DMS79 (cell line): ENCODE results near the gene KCNB1.
A peak's percentile ranks its signal among the peaks of the same experiment; 100 is the strongest.

Source experiments
- DNase-seq: peaks from one replicate; lab custom pipeline; 2025; lab: John Stamatoyannopoulos, UW

Gene KCNB1

GRCh38 chr20:49388744-49389143, 93.7 kb downstream of the KCNB1 start:
- DNase-seq, result no peak

- DNase-seq, result no peak
These were observed 94.9 kb downstream of the KCNB1 start for GRCh38 chr20:49387581-49387939.

GRCh38 chr20:49386848-49387580, 95.5 kb downstream of the KCNB1 start:
- DNase-seq, result peak; percentile 43

- DNase-seq, result no peak
These were observed 97.0 kb downstream of the KCNB1 start for GRCh38 chr20:49385465-49385864.

- no peak for DNase-seq
These were observed 97.7 kb downstream of the KCNB1 start for GRCh38 chr20:49384437-49385434.

DNA sequence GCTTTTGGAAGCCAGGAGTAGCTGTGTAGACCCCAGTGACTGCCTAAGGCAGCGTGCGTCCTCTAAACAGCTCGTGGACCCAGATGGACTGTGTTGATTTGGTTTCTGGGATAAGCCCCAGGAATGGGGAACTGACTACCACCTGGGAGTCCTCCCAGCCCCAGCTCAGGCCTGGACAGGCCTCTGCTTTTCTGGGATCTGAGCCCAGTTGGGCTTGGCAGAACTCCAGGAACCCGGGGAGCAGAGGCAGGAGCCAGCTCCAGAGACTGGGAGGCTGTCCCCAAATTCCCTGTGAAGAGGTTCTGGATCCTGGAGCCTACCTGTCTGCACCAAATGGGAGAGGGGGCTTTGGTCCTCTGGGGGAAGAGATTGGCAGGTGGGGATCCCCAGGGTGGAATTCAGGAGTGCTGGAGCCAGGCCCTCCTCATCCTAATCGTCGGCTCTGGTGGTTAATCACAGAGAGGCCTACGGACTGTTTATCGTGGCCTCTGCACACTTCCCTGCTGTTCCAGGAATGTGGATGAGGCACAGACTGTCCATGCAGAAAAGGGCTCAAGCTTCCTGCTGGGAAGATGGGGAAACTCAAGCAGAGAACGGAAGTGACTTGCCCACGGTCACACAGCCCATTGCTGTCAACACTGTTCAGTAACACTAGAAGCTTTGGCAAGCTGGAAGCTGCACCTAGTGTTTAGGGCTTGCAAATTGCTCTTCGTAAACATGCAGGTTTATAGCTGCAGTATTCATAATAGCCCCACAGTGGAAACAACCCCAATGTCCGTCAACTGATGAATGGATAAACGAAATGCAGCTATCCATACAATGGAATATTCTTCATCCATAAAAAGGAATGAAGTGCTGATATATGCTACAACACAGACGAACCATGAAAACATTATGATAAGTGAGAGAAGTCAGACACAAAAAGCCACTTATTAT, 100.6 kb downstream of the KCNB1 start:
- DNase-seq, result peak; percentile 59

GRCh38 chr20:49380337-49380780, 102.1 kb downstream of the KCNB1 start:
- DNase-seq, result no peak

- DNase-seq, result no peak
These were observed 103.1 kb downstream of the KCNB1 start for GRCh38 chr20:49379338-49379737.

GRCh38 chr20:49377326-49377725, 105.1 kb downstream of the KCNB1 start:
- no peak for DNase-seq

- DNase-seq, result no peak
These were observed 107.3 kb downstream of the KCNB1 start for GRCh38 chr20:49375170-49375569.

- peak; percentile 16 for DNase-seq
These were observed 110.3 kb downstream of the KCNB1 start for GRCh38 chr20:49372095-49372734.

DNA sequence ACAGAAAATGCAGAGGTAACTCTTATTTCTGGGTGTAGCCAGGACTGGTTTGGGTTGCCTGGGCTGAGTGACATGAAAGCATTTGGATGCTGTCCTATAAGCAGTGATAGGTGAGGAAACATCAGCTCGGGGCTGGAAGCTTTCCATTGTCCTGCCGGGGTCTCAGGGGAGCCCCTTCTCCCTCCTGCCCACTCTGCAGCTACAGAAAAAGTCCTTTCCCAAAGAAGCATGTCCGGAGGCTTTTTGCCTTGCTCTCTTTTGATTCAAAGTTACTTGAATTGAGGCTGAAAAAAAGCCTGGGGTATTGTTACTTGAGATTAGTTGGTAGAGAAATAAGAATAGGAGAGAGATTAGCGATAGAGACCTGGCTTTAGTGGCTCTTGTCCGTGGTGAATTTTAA, 113.9 kb downstream of the KCNB1 start:
- DNase-seq, result no peak

DNA sequence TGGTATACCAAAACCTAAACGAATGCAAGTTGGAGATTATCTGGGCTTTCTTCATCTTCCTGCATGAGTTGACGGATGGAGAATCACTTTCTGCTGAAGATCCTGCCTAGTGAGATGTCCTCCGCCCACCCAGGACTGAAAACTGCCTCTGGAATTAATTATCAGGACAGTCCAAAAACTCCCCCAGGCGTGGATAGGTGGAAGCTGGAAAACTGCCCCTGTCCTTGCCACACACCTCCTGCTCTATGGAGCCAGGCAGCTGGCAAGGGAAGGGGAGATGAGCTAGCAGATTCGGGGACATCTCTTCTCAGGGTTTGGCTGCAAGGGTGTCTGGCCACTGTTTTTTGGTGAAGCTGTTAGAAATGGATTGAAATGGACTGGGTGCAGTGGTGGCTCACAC, 115.4 kb downstream of the KCNB1 start:
- DNase-seq, result no peak

GRCh38 chr20:49366687-49367086, 115.8 kb downstream of the KCNB1 start:
- no peak for DNase-seq

DNA sequence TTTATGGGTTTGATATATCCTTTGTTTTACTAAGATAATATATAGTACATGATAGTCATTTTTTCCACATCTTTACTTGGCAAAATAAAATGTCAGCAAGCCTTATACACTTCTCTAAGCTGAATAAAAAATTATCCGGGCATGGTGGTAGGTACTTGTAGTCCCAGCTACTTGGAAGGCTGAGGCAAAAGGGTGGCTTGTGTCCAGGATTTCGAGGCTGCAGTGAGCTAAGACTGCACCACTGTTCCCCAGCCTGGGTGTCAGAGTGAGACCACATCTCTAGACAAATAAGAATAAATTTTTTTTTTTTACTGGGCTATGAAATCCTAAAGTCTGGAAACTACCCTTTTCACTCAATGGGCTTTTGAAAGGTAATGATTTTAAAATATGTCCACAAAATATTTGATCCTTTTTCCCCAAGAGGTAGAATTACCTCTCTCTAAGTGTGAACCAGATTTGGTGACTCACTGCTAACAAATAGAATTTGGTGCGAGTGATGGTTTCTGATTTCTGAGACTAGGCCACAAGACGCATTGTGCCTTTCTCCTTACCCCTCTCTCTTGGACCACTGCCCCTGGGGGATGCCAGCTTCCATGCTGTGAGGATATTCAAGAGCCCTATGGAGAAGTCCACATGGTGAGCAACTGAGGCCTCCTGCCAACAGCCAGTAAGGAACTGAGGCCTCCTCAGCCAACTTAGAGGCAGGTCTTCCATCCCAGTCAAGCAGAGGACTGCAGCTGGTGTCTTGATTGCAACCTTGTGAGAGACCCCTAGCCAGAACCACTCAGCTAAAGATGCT, 120.4 kb downstream of the KCNB1 start:
- DNase-seq, result no peak

- DNase-seq, result no peak
These were observed 122.1 kb downstream of the KCNB1 start for GRCh38 chr20:49360242-49360968.

GRCh38 chr20:49356676-49357075, 125.8 kb downstream of the KCNB1 start:
- no peak for DNase-seq

GRCh38 chr20:49354673-49355072, 127.8 kb downstream of the KCNB1 start:
- no peak for DNase-seq

DNA sequence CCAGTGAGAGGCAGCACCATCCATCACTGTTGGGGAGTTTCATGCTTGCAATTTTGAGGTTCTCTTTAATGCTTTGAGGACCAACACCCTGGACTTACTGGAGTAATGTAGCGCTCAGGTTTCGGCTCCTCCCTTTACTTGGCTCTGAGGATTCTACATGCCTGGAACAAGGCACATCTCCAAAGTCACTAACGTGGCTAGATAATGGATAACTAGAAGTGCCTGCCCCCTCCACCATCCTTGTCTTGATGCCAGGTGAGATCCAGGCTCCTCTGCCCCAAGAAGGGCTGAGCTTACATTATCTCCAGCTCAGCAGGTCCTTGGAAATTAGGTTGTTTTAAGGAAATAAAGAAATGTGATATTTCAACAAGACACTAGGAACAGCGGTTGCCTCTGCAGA, 129.1 kb downstream of the KCNB1 start:
- no peak for DNase-seq

- no peak for DNase-seq
These were observed 129.7 kb downstream of the KCNB1 start for GRCh38 chr20:49352751-49353150.
